Body of pancreas (tissue), 4 donors: ENCODE data around the gene SCUBE1.

ENCODE experiments used
- CTCF ChIP-seq, 7 experiments: fragments of 450-650 bp in 4 of 7; fragments of 200-600 bp in 3 of 7; sonication (generic) in 3 of 7; IDR thresholded peaks; one replicate each; pipeline ENCODE4 v1.5.1; 2016 to 2019; ENCODE audit warnings: antibody characterized with exemption in 7 of 7
- POLR2A ChIP-seq, 3 donors: fragments of 450-650 bp; IDR thresholded peaks; one replicate each; pipeline ENCODE4 v1.6.1; 2016; ENCODE audit warnings: antibody characterized with exemption in 3 of 3, mild to moderate bottlenecking in 2 of 3

- no peak for TF ChIP-seq POLR2A (IDR thresholded peaks at IDR 0.05)
- no peak for TF ChIP-seq CTCF (IDR thresholded peaks at IDR 0.05)
Measured at GRCh38 chr22:43249789-43250471, 93.2 kb downstream of the SCUBE1 start.
